Left forelimb (tissue), 1 donor: ENCODE data around the gene RRP1B.
"Not testable (repeated sequence)": the region's sequence is repeated elsewhere in the genome, so short reads cannot be mapped to it uniquely, and the experiment has no call there.

ENCODE experiments used
- DNase-seq: peaks from one replicate; pipeline ENCODE4 v3.0.0-alpha.2; 2018; ENCODE audit warnings: low spot score

RRP1B gene

DNA sequence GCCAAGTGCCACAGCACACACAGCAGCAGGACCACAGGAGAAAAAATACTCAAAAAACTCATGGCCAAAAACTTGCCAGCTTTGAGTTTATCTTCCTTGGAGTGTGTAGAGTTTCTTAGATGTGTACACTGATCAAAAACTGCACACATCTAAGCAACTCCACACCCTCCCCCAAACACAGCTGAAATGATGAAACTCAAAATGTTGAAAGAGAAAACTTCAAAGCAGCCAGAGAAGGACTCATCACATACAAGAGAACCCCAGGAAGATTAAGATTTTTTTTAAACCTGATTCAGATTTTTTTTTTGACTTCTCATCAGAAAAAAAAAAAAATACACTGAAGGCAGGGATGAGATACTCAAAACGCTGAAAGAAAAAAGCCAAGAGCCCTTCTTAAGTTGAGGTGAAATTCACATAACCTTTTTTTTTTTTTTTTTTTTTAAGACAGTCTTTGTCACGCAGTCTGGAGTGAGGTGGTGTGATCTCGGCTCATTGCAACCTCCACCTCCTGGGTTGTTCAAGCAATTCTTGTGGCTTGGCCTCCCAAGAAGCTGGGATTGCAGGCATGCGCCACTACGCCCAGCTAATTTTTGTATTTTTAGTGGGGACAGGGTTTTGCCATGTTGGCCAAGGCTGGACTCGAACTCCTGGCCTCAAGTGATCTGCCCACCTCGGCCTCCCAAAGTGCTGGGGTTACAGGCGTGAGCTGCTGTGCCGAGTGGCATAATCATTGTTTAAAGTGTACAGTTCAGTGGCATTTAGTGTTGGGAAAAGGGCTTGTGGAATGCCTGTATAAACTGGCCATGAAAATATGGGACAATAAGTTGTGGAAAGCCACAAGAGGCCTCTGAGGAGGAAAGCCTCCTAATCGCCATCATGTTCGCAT lies 38.6 kb downstream of the RRP1B start:
- no peak for DNase-seq

DNA sequence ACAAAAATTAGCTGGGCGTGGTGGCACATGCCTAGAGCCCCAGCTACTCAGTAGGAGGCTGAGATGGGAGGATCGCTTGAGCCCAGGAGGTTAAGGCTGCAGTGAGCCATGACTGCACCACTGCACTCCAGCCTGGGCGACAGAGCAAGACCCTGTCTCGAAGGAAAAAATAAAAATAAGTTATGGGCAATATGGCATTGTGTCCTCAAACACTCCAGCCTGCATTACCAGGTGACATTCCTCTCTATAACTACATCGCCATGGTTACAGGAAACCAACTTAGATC lies 40.1 kb downstream of the RRP1B start:
- DNase-seq, result not testable (repeated sequence)

DNA sequence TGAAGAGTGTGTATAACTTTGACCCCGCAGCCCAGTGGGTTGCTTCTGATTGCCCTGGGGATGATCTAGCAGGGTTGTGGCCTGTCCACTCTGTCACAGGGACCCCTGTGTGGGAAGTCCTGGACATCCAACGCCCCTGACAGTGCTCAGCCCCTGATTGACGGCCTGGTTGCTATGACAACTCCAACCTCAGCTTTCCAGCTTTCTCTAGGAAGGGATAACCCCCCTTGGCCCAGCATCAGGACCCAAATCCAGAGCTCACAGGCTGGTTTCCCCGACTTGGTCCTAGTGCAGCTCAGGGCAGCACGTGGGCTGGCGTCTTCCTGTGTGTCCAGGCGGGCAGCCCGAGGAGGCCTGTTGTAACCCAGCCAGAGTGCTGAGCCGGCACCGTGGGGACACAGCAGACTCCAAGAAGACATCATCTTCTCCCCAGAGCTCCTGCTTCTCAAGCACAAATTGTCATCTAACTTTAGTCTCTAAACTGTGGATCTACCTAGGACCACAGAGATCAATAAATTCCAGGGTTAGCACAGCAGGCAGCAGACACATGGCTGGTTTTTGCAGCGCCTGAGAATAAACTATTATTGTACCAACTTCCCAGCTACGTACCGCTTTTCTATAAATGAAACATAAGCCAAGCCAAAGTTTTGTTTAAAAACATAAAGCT lies 40.7 kb downstream of the RRP1B start:
- no peak for DNase-seq

DNA sequence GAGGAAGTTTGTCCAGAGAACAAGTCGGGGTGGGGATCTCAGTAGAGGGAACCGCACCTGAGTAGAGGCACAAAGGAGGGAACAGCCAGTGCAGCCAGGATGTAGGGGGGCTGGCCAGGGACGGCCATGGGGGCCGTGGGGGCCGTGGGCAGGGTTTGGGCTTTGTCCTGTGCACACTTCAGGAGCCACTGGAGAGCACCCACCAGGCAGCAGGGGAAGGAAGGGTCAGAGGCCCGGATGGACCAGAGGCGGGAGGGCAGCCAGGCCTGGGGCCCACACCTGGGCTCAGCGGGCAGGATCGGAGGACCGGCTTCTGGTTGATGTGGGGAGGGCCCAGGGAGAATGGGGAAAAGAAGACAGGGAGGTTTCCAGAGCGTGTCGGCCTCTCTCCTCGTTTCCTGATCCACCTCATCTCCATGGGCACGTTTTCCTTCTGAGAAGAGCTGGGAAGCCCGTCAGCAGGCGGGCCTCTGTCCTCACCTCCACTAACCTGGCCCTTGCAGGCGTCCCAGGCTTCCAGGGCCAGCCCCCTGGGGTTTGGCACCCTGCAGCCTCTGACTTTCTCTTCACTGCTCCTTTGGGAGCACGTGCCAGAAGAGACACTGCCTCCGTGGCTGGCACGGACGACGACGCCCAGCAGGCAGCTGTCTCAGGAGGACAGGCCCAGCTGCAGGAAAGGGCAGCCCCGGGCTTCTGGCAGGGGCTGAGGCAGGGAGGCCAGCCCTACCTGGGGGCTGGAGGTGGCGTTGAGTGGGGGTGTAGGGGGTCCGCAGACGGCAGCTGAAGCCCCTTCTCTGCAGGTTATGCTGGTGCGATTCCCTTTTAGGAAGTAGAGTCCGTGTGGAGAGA lies 42.8 kb downstream of the RRP1B start:
- DNase-seq, result no peak

DNA sequence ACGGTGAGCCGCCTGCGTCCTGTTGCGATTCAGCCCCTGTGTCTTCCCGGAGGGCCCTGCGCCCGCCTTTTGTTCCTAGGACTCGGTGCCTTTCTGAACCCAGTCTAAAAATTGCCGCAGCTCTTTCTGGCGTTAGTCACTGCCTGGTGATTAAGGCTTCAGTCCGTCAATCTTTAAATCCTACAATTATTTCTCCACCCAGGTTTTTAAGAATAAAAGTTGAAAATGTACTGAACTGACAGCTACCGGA lies 43.4 kb downstream of the RRP1B start:
- DNase-seq, result no peak

DNA sequence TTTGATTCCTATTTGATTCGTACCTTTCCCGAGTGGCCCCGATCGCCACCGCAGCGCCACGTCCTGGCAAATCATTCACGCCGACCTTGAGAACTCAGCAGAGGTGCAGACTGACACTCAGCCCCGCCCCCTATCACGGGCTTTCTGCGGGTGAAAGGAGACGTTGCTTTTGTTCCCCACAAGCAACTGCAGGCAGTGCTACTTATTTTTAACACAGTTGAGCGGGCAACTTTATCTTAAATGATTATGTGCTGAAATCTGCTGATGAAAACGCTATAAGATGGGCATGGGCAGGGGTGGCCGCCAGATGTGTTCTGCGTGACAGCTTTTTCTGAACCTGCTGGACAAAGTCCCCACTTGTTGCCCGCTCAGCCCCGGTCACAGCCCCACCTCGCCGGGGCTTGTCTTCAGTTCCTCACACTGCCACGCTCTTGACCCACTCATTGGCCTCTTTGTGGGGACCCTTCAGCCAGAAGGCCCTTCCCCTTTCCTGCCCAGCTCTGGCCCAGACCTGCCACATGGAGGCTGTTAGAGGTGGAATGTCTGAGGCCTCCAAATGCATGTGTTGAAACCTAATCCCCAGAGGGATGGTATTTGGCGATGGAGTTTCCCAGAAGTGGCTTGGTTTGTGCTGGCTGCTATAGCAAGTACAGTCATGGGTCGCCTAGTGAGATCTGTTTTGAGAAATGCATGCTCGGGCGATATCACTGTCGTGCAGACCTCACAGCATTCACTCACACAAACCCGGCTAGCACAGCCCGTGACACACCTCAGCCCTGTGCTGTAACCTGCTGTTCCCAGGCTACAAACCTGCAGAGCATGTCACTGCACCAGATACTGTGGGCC lies 43.9 kb downstream of the RRP1B start:
- DNase-seq, result no peak

DNA sequence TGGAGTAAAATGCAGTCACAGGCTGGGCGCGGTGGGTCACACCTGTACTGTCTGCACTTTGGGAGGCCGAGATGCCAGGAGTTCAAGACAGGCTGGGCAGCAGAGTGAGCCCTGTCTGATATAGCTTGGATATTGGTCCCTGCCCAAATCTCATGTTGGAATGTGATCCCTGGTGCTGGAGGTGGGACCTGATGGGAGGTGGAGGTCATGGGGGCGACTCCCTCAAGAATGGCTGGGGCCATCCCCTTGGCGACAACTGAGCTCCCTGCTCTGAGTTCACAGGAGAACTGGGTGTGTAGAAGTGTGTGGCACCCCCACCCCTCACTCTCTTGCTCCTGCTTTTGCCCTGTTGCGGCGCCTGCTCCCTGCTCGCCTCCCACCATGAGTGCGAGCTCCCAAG lies 48.1 kb downstream of the RRP1B start:
- no peak for DNase-seq

DNA sequence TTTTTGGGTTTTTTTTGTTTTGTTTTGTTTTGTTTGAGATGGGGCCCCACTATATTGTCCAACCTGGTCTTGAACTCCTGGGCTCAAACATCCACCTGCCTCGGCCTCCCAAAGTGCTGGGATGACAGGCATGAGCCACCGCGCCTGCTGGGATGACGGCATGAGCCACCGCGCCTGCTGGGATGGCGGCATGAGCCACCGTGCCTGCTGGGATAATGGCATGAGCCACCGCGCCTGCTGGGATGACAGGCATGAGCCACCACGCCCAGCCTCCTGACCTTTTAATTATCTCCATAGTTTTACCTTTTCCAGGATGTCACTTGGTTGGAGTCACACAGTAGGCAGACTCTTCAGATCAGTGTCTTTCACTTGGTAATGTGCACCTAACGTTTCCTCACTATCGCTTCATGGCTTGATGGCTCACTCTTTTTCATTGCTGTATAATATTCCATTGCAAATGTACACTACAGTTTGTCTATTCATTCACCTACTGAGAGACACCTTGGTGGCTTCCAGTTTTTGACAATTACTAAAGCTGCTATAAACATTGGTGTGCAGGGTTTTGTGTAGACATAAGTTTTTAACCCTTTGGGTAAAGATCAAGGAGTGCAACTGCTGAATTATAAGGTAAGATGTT lies 49.5 kb downstream of the RRP1B start:
- DNase-seq, result no peak

DNA sequence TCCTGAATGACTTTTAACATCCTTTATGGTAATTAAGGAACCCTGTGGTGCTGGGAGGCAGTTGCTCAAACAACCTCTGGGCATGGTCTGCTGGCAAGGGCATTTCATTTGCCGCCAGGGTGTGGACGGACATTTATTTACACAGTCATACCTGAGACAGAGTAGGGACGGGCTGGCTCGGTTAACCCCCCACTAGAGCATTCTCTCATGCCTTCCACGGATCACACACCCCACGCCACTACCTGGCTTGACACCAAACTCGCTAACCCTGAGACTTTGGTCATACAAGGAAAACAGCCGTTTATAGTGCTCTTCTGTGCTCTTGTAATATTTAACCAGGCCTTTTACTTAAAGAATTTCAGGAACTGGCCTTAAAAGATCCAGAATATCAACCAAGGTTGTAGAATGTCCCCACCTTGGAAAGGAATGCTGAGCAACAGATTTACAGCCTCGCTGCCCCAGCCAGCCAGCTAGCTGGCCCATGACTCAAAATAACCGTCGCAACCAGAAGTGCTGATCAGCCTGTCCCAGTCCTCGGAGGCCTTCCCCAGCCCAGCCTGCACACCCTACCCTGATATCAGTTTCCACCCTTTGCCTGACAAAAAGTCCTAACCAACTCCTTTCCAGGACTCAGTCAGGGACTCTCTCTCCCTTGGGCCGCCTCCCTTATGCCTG lies 53.0 kb downstream of the RRP1B start:
- DNase-seq, result no peak

DNA sequence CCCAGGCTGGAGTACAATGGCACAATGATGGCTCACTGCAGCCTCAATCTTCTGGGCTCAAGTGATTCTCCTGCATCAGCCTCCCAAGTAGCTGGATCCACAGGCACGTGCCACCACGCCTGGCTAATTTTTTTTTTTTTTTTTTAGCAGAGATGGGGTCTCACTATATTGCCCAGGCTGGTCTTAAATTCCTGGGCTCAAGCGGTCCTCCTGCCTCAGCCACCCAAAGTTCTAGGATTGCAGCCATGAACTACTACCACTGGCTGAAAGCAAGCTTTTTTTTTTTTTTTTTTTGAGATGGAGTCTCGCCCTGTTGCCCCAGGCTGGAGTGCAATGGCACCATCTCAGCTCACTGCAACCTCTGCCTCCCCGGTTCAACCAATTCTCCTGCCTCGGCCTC lies 53.8 kb downstream of the RRP1B start:
- DNase-seq, result not testable (repeated sequence)

DNA sequence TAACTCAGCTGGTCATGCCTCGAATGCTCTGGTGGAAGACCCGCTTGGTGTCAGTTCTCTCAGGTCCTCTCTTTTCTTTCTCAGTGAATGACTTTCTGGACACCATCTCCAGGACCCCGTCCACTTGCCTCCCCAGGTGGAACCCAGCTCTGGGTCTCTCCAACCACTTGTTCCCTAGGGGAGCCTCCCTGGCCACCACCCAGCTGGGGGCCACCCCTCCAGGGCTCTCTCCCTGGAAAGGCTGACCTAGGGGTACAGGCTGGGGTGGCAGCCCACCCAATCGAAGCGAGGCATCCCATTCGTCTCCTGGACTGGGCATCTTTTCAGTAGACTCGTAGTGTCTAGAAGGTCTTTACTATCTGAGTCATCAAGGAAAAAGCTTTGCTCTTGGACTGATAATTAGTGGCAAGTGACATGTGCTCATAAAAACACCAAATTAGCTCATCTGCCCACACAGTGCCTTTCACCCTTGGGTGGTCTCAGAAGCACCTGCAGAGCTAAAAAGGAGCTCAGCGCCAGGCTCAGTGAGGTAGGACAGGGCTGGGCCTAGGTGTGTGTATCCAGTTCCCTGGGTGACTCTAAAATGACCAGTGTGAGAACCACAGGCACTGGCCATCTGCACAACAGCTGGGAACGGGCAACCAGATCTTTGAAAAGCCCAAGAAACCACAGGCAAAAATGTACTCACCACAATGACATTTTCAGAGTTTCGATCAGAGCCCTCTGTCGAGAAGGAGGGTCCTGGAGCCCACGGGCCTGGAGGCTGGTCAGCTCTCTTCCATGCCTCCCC lies 57.2 kb downstream of the RRP1B start:
- DNase-seq, result no peak

DNA sequence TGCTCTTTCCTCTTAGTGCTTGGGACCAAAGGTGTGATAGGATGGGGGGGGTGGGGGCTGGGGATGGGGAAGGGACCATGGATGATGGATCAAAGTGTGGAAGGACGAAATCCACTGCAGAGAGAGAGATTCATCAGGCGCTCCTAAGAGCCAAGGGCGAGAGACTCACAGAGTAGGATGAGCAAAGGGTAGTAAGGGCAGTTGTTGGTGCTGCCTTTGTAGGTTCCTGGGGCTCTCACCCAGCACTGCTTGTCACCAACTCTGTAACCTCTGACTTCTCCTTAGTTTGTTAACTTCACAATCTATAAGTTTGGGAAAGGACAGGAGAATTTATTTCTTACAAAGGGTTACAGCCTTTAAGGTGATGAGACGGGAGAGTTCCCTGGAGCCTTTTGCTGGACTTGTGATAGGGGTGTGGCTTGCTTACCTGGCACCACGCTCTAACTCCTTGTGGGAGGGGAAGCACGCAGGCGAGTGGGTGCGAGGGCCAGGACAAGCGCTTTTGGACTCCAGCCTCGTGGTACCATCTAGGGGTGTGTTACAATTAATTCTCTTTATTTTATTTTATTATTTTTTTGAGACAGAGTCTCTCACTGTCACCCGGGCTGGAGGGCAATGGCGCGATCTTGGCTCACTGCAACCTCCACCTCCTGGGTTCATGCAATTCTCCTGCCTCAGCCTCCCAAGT lies 58.0 kb downstream of the RRP1B start:
- no peak for DNase-seq

DNA sequence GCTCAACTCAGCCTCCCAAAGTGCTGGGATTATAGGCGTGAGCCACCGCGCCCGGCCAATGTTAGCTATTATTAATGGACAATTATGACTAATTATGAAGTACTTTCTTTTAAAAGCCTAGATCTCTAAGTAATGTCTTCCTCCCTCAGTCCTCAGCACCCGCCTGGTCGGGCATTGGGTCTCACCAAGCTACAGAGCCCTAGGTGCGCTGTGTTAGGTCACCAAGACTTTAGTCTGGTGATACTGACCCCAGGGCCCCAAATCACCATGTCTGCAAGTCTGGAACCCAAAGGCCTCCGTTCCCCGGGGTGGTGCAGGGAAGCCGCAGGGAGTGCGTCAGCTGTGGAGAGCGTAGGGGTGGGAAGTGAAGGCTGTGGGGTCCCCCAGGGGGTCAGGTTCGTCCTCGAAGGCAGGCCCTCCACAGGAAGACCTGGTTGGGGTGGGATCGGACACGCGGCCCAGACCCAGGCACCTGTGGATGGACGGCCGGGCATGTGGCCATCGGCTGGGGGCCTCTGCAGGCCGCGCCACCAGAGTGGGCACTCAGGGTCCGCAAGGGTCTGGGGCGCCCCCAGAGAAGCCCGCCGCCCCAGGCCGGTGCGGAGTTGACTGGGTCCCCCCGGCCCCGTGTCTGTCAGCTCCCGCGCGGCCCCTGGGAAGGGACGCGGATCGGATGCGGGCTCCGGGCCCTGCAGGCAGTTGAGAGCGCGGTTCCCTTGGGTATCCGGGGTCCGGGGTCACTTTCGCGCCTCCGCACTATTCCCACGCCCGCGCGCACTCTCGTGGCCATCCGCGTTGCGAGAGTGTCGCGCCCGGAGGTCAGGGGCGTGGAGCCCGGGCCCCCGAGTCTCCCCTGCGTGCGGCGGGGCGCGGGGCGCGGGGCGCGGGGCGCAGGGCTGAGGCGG lies 58.9 kb downstream of the RRP1B start:
- no peak for DNase-seq

DNA sequence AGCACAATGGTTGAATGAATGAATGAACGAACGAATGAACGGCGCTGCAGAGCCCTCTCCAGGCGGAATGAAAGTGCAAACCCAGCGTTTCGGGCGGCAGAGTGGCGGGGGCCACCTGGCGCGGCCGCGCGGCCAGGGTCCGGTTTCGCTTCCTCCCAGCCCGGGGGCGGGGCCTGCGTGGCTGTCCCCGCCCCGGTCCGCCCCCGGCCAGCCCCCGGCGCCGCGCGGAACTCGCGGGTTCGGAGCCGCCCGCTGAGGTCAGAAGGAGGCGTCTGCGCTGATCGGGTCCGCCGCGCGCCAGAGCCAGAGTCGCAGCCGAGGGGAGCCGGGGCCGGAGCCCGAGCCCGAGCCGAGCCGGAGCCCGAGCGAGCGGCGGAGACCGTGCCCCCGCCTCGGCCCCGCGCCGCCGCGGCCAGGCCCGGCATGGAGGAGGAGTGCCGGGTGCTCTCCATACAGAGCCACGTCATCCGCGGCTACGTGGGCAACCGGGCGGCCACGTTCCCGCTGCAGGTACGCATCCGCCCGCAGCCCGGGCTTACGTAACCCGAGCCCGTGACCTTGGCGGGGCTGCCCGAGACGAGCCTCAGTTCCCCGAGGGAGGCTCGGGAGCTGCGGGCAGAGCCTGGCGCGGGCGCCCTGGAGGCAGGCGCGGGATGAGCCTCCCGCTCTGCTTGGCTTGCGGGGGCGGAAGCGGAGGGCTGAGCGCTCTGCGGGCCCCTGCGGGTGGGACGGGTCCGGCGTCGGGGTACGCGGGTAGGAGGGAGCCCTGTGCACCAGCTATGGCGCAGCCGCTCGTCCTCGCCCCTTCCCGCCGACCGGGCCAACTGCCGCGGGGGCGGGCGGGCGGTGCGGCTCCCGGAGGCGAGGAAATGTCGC lies 59.8 kb downstream of the RRP1B start, which contains the start of gene PDXK:
PDXK (plus strand) TSS at position 258 of the 876 bp plus-strand sequence; CDS start at position 424, 166 bp downstream.
- peak; percentile 93 for DNase-seq

DNA sequence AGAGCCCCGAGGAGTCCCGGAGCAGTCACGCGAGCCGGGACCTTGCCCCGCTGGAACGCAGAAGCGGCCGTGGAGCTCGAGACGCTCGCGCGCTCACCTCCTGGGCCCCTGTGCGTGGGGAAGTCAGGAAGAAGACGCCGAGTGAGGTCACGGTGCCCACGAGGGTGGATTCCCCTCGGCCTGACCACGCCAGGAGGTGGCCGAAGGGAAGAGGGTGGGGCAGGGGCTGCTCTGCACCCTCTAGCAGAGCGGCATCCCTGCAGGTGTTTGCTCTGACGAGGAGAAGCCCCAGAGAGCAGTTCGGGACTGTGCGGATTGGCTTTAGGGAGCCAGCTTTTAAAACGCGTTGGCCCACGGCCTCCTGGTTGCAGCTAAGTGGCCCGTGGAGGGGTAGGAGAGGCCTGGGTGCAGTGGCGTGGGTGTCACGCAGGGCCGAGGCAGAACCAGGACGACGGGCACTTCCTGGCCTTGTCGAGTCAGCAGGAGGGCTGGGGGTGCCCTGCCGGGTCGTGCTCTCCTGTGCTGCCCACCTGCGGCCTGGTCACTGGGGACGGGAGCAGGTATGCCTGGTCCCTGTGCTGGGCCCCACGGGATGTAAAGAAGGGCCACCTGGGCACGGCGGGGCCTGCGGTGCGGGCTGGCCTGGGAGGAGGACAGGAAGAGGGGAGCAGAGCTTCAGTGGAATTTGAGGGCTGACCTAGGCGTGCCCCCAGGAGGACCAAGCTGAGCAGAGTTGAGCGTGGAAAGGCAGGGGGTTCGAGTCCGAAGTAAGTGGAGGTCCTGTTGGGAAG lies 60.6 kb downstream of the RRP1B start:
- no peak for DNase-seq

DNA sequence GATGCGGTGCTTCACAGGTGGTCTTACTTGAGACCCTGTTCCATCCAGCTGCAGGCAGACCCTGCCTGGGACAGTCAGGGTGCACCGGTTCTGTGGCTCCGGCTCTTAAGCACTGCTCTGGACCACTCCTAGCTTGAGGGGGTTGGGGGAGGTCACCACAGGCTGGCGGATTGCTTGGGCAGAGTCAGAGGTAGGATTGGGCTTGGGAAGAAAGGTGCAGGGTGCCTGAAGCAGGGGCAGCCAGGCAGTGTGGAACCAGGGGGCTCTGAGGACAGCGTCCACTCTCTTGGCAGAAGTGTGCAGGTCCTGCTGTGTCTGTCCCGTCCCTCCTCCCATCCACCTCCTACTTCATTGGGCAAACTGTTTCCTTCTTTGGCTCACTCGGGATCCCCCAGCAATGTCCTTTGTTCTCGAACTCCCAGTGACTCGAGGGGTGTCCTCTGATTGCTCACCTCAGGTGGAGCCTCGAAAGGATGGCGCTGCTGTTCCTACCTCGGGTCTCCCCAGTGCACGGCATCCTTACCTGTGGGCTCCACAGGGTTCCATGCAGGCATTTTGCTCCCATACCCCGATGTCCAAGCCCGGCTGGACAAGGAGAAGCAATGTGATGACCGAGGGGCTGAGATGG lies 61.3 kb downstream of the RRP1B start:
- no peak for DNase-seq
